ENCODE measurements around the gene DVL3. TPM values are rescaled to one million over a fixed set of nuclear protein-coding genes. Genes with fewer than 3 reads are reported as not detected.

DVL3 gene
- total RNA-seq, 4 donors from 2014 or later, result 36.5 to 58.1 (median 48.0) TPM

DNA sequence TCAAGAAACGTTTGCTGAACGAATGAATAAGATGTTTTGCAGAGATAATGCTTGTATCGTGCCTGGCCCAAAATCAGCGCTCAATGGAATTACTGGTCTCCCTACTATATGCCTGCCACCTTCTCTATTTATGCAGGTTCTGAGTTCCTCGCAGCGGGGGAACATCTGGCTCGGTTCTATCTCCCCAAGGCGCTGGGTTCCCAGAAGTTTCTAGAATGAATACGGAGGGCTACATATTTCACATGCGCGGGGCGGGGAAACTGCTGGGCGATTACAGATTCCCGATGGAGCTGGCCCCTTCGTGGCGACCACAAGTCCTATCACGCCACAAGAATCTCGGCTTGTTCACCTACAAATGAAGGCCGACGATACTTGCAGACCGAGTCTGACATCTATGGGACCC lies 20.4 kb upstream of the DVL3 start:
- in situ Hi-C loops (cut with MboI; ENCODE audit: low sequenced_read_pairs in 4 of 4), result loop anchor here in 3 of 4 donors (10.0 to 25.0 kb wide), 3 partner anchors 50 to 247 kb away; partner anchors contain the start of genes PARL (in 3 of the 3), ABCF3 (in 2 of the 3), ALG3 (in 1 of the 3) and EEF1AKMT4 (in 1 of the 3)
- no peaks in the 10 kb centered on the region for H3K9me3 ChIP-seq

DNA sequence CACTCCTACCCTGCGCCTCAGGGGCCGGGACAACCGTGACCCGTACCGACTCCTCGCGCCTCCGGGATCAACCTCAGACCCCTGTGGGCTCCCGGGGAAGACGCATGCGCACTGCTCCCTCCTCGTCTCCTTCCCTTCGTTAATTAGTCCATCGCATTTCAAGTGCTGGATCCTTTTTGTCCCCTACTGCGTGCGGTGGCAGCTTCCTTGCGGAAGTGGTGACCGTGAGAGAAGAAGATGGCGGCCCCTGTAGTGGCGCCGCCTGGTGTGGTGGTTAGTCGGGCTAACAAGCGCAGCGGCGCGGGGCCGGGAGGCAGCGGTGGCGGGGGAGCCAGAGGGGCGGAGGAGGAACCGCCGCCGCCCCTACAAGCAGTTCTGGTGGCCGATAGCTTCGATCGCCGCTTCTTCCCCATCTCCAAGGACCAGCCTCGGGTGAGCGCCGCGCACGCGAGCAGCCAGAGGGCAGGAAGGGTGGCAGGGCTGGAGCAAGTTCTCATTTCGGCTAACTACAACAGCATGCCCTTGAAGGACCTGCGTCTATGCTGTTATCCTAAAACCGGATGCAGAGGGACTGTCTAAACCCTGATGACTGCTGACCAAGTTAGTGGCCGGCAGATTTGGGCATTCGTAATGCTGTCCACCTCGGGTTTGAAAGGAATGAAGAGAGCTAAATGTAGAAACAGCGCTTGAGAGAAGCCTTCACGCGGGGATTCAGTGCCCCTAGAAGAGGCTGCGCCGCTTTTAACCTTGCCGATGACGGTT lies 19.8 kb upstream of the DVL3 start, which contains the start of gene EIF2B5:
Gene EIF2B5 (plus strand): TSS at position 210 of the 762 bp plus-strand sequence. CDS start 28 bp downstream, at position 238.
- H3K27me3 ChIP-seq, result no peaks in the 10 kb centered on the region
- H3K36me3 ChIP-seq, result peaks cover 0 to 23% of the 10 kb centered on the region in 2 donors
- H3K4me3 ChIP-seq, result peak within 1 kb of the TSS; percentile 65 to 97 (median 80)
- peak; percentile 90 to 91 for DNase-seq
- intact Hi-C loops (cut with DNase I; ENCODE audit: low total_unique reads), result loop anchor here (1.0 to 10.0 kb wide), 5 partner anchors 39 to 851 kb away; partner anchors contain the start of genes ABCC5, ABCF3, AP2M1 and PSMD2
- H3K27ac ChIP-seq, result peak within 1 kb of the TSS; percentile 88 to 97 (median 93)
- peaks cover 15 to 25% of the 10 kb centered on the region in 2 donors for H3K4me1 ChIP-seq
- H3K9me3 ChIP-seq, result no peaks in the 10 kb centered on the region
- TF ChIP-seq, protein P1, sequence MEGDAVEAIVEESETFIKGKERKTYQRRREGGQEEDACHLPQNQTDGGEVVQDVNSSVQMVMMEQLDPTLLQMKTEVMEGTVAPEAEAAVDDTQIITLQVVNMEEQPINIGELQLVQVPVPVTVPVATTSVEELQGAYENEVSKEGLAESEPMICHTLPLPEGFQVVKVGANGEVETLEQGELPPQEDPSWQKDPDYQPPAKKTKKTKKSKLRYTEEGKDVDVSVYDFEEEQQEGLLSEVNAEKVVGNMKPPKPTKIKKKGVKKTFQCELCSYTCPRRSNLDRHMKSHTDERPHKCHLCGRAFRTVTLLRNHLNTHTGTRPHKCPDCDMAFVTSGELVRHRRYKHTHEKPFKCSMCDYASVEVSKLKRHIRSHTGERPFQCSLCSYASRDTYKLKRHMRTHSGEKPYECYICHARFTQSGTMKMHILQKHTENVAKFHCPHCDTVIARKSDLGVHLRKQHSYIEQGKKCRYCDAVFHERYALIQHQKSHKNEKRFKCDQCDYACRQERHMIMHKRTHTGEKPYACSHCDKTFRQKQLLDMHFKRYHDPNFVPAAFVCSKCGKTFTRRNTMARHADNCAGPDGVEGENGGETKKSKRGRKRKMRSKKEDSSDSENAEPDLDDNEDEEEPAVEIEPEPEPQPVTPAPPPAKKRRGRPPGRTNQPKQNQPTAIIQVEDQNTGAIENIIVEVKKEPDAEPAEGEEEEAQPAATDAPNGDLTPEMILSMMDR (IDR thresholded peaks at IDR 0.05 in 4 of 5, conservative IDR thresholded peaks at IDR 0.05 in 1 of 5), result peak in 4 of 5 experiments; percentile 32 to 55 (median 47)
- peak; percentile 70 to 72 for TF ChIP-seq POLR2A (IDR thresholded peaks at IDR 0.05)
- ATAC-seq, result peak; percentile 89 to 94
- in situ Hi-C loops (cut with MboI; ENCODE audit: low sequenced_read_pairs in 4 of 4), result loop anchor here in 3 of 4 donors (10.0 to 25.0 kb wide), 3 partner anchors 49 to 248 kb away; partner anchors contain the start of genes PARL (in 3 of the 3), ABCF3 (in 2 of the 3), ALG3 (in 1 of the 3) and EEF1AKMT4 (in 1 of the 3)

More for the DNA sequence above, 20.4 kb upstream of the DVL3 start:
- peaks cover 0 to 18% of the 10 kb centered on the region in 2 donors for H3K36me3 ChIP-seq
- intact Hi-C loops (cut with DNase I; ENCODE audit: low total_unique reads), result loop anchor here (1.0 to 10.0 kb wide), 8 partner anchors 21 to 850 kb away; partner anchors contain the start of genes ABCC5, ABCF3, ALG3 and AP2M1
- ATAC-seq (peak; percentile 9 to 18), DNase-seq (no peak)
- H3K27me3 ChIP-seq, result no peaks in the 10 kb centered on the region
- H3K27ac ChIP-seq, result peak overlapping the region; percentile 88 to 97 (median 93)
- peaks cover 15 to 25% of the 10 kb centered on the region in 2 donors for H3K4me1 ChIP-seq
- TF ChIP-seq POLR2A (IDR thresholded peaks at IDR 0.05), result no peak
- TF ChIP-seq, protein P1 (IDR thresholded peaks at IDR 0.05 in 4 of 5, conservative IDR thresholded peaks at IDR 0.05 in 1 of 5), result no peak
- peak overlapping the region; percentile 65 to 97 (median 80) for H3K4me3 ChIP-seq

DNA sequence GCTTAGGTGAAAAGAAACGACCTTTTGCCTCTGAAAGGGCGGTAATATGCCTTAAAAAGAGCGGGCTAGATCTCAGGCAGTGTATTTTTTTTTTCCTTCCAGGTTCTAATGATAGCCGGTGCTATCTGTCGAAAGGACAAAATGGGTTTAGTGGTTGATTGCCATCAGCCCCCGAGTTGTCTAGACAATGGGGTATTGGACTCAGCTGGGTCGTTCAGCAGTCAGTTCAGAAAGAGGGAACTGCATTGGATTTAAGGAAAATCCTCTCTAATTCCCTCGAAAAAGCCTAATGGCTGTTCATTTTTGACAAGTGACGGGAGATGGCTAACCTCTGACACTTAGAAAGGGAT lies 19.3 kb upstream of the DVL3 start:
- no peak for TF ChIP-seq POLR2A (IDR thresholded peaks at IDR 0.05)
- TF ChIP-seq, protein P1 (IDR thresholded peaks at IDR 0.05 in 4 of 5, conservative IDR thresholded peaks at IDR 0.05 in 1 of 5), result no peak
- H3K4me1 ChIP-seq, result peaks cover 15 to 25% of the 10 kb centered on the region in 2 donors
- H3K27me3 ChIP-seq, result no peaks in the 10 kb centered on the region
- H3K36me3 ChIP-seq, result peaks cover 0 to 29% of the 10 kb centered on the region in 2 donors
- ATAC-seq, result no peak
- DNase-seq, result no peak
- H3K9me3 ChIP-seq, result no peaks in the 10 kb centered on the region
- in situ Hi-C loops (cut with MboI; ENCODE audit: low sequenced_read_pairs in 4 of 4), result loop anchor here in 3 of 4 donors (10.0 to 25.0 kb wide), 3 partner anchors 49 to 249 kb away; partner anchors contain the start of genes PARL (in 3 of the 3), ABCF3 (in 2 of the 3), ALG3 (in 1 of the 3) and EEF1AKMT4 (in 1 of the 3)
- peak overlapping the region; percentile 65 to 97 (median 80) for H3K4me3 ChIP-seq
- intact Hi-C loops (cut with DNase I; ENCODE audit: low total_unique reads), result loop anchor here (1.0 to 10.0 kb wide), 5 partner anchors 39 to 851 kb away; partner anchors contain the start of genes ABCC5, ABCF3, AP2M1 and PSMD2
- peak overlapping the region; percentile 88 to 97 (median 93) for H3K27ac ChIP-seq

DNA sequence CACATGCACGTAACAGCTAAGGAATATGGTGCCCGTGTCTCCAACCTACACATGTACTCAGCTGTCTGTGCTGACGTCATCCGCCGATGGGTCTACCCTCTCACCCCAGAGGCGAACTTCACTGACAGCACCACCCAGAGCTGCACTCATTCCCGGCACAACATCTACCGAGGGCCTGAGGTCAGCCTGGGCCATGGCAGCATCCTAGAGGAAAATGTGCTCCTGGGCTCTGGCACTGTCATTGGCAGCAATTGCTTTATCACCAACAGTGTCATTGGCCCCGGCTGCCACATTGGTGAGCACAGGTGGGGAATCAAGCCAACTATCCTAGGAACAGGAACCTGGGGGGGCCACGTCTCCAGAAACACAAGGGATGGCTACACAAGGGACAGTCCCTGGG lies 14.7 kb upstream of the DVL3 start:
- TF ChIP-seq, protein P1 (IDR thresholded peaks at IDR 0.05 in 4 of 5, conservative IDR thresholded peaks at IDR 0.05 in 1 of 5), result no peak
- TF ChIP-seq POLR2A (IDR thresholded peaks at IDR 0.05), result no peak
- Histone ChIP-seq H3K4me1 (peaks cover 28 to 32% of the 10 kb centered on the region in 2 donors), H3K9me3 (no peaks in the 10 kb centered on the region), H3K27me3 (no peaks in the 10 kb centered on the region), H3K4me3 (no peak overlapping the region), H3K36me3 (peaks cover 0 to 61% of the 10 kb centered on the region in 2 donors), H3K27ac (no peak overlapping the region)
- DNase-seq (no peak), ATAC-seq (no peak)
- intact Hi-C loops (cut with DNase I; ENCODE audit: low total_unique reads), result no loop called here
- in situ Hi-C loops (cut with MboI; ENCODE audit: low sequenced_read_pairs in 4 of 4), result loop anchor here in 3 of 4 donors (10.0 to 25.0 kb wide), 3 partner anchors 97 to 253 kb away; partner anchors contain the start of genes PARL (in 3 of the 3), ALG3 (in 2 of the 3), EEF1AKMT4 (in 2 of the 3) and VWA5B2 (in 1 of the 3)

Data from gastrocnemius medialis (tissue), 4 donors.